NT2/D1 (cell line): ENCODE results near the gene ASPG.

ENCODE experiments used
- DNase-seq: peaks from one replicate; pipeline ENCODE4 v3.0.0-alpha.2; 2011; ENCODE audit warnings: low read depth, low spot score
- H3K27me3 ChIP-seq: 2 replicates; pipeline ENCODE4 v1.6.0; 2011; ENCODE audit warnings: mild to moderate bottlenecking; ENCODE audit not compliant: insufficient read length, insufficient read depth
- H3K36me3 ChIP-seq: 2 replicates; pipeline ENCODE4 v1.6.1; 2011; ENCODE audit warnings: mild to moderate bottlenecking, low read length, mixed read lengths; ENCODE audit not compliant: insufficient read depth, insufficient read length
- H3K4me1 ChIP-seq: 2 replicates; pipeline ENCODE4 v1.5.1; 2011; ENCODE audit not compliant: insufficient read depth, insufficient read length
- H3K4me3 ChIP-seq: 2 replicates; pipeline ENCODE4 v1.5.1; 2011; ENCODE audit warnings: low read depth; ENCODE audit not compliant: insufficient read length
- H3K9ac ChIP-seq: 2 replicates; pipeline ENCODE4 v1.6.0; 2011; ENCODE audit warnings: low read depth; ENCODE audit not compliant: insufficient read length
- H3K9me3 ChIP-seq: 2 replicates; pipeline ENCODE4 v1.5.1; 2011; ENCODE audit warnings: mild to moderate bottlenecking, low read length; ENCODE audit not compliant: insufficient read depth
- SUZ12 ChIP-seq: IDR thresholded peaks from 2 replicates; pipeline ENCODE4 v1.6.1; 2011; ENCODE audit not compliant: insufficient read length, insufficient read depth; ENCODE audit errors: extremely low read depth
- YY1 ChIP-seq: IDR thresholded peaks from 2 replicates; pipeline ENCODE4 v1.6.1; 2011; ENCODE audit not compliant: insufficient read length, insufficient read depth
- ZNF274 ChIP-seq: IDR thresholded peaks from 2 replicates; pipeline ENCODE4 v1.6.1; 2011; ENCODE audit warnings: mild to moderate bottlenecking, low read depth, low read length

ASPG gene

GRCh38 chr14:104091927-104092771, 6.6 kb downstream of the ASPG start:
- no peak for TF ChIP-seq YY1
- no peak overlapping the region for H3K4me3 ChIP-seq
- no peak for DNase-seq

GRCh38 chr14:104092931-104093365, 7.4 kb downstream of the ASPG start:
- TF ChIP-seq YY1 = no peak
- no peak for TF ChIP-seq ZNF274
- no peak for TF ChIP-seq SUZ12
- Histone ChIP-seq H3K9me3 (no peaks in the 10 kb centered on the region; the same call in 1 of the 2 replicates), H3K27me3 (no peaks in the 10 kb centered on the region), H3K36me3 (no peaks in the 10 kb centered on the region), H3K4me1 (peaks cover 11% of the 10 kb centered on the region), H3K4me3 (no peak overlapping the region), H3K9ac (no peak overlapping the region)
- no peak for DNase-seq

More at GRCh38 chr14:104091927-104092771, 6.6 kb downstream of the ASPG start:
- H3K4me1 ChIP-seq = peaks cover 11% of the 10 kb centered on the region
- no peaks in the 10 kb centered on the region for H3K36me3 ChIP-seq
- H3K9me3 ChIP-seq = no peaks in the 10 kb centered on the region; the same call in 1 of the 2 replicates
- no peaks in the 10 kb centered on the region for H3K27me3 ChIP-seq
- no peak overlapping the region for H3K9ac ChIP-seq

- Histone ChIP-seq H3K27me3 (no peaks in the 10 kb centered on the region), H3K36me3 (no peaks in the 10 kb centered on the region), H3K4me1 (peaks cover 11% of the 10 kb centered on the region), H3K4me3 (no peak overlapping the region), H3K9me3 (no peaks in the 10 kb centered on the region; the same call in 1 of the 2 replicates), H3K9ac (no peak overlapping the region)
- no peak for DNase-seq
- no peak for TF ChIP-seq YY1
- no peak for TF ChIP-seq SUZ12
- no peak for TF ChIP-seq ZNF274
Observed at GRCh38 chr14:104093366-104094055, 8.0 kb downstream of the ASPG start.

- TF ChIP-seq SUZ12 = no peak
- no peak for TF ChIP-seq ZNF274
- TF ChIP-seq YY1 = no peak
- peaks cover 11% of the 10 kb centered on the region for H3K4me1 ChIP-seq
- H3K36me3 ChIP-seq = no peaks in the 10 kb centered on the region
- DNase-seq = no peak
- H3K9ac ChIP-seq = peak overlapping the region; percentile 50
- H3K4me3 ChIP-seq = no peak overlapping the region
- H3K27me3 ChIP-seq = no peaks in the 10 kb centered on the region
- H3K9me3 ChIP-seq = no peaks in the 10 kb centered on the region; the same call in 1 of the 2 replicates
Observed at GRCh38 chr14:104094056-104094708, 8.7 kb downstream of the ASPG start.

- no peak for TF ChIP-seq SUZ12
- no peak for TF ChIP-seq YY1
- TF ChIP-seq ZNF274 = no peak
- Histone ChIP-seq H3K9ac (peak overlapping the region; percentile 50), H3K4me1 (peaks cover 11% of the 10 kb centered on the region), H3K9me3 (no peaks in the 10 kb centered on the region; the same call in 1 of the 2 replicates), H3K36me3 (no peaks in the 10 kb centered on the region), H3K27me3 (no peaks in the 10 kb centered on the region), H3K4me3 (no peak overlapping the region)
- peak; percentile 20 for DNase-seq
Observed at GRCh38 chr14:104094709-104095425, 9.4 kb downstream of the ASPG start.

- H3K36me3 ChIP-seq = no peaks in the 10 kb centered on the region
- H3K4me3 ChIP-seq = no peak overlapping the region
- DNase-seq = no peak
- TF ChIP-seq YY1 (no peak), ZNF274 (no peak), SUZ12 (no peak)
- no peak overlapping the region for H3K9ac ChIP-seq
- no peaks in the 10 kb centered on the region for H3K9me3 ChIP-seq
- no peaks in the 10 kb centered on the region for H3K27me3 ChIP-seq
- H3K4me1 ChIP-seq = peaks cover 11% of the 10 kb centered on the region
Observed at GRCh38 chr14:104095426-104096310, 10.2 kb downstream of the ASPG start.
